Stimulated activated CD4-positive, alpha-beta T cell treated with anti-CD3 and anti-CD28 coated beads, TNF-alpha, amount 100 ng/mL, for 4 hours (primary cell): ENCODE measurements around the gene SH3D19.
"Not testable (repeated sequence)": the region's sequence is repeated elsewhere in the genome, so short reads cannot be mapped to it uniquely, and the experiment has no call there.

ENCODE experiments used
- DNase-seq, 3 experiments: peaks; one replicate each; pipeline ENCODE4 v3.0.0-alpha.2; 2020; ENCODE audit warnings: low read depth in 3 of 3

The SH3D19 gene

DNA sequence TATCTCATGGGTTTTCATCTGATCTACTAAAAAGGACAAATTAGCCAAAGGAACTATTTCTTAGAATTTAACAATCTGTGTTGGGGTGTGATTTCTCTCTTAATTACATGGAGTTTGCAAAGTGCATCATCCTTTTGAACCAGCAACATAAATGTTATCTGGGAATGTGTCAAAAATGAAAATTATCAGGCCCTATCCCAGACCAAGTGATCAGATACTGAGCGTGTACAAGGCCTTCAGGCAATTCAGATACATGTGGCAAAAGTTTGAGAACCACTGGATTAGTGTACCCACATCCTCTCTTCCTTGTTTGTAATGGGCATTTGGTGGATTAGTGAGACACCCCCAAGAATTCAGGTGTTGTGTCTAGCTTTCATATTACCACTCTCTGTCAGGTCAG is 3.8 kb downstream of the SH3D19 start:
- no peak for DNase-seq

DNA sequence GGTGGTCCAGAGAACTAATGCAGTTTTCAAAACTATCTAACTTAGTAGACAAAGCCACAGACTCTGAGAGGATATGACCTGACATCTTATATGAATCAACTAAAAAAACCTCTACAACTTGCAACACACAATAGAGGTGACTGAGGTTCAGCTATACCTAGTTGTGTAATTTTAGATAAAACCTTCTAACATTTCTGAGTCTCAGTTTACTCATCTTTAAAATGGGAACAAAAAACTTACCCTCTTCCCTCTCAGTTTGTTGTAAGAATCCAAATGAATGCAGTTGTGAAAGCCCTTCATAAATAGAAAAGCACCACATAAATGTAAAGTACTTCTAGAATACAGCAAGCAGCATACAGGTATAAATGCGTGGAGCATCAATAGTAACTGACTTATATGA is 5.9 kb downstream of the SH3D19 start:
- no peak for DNase-seq

DNA sequence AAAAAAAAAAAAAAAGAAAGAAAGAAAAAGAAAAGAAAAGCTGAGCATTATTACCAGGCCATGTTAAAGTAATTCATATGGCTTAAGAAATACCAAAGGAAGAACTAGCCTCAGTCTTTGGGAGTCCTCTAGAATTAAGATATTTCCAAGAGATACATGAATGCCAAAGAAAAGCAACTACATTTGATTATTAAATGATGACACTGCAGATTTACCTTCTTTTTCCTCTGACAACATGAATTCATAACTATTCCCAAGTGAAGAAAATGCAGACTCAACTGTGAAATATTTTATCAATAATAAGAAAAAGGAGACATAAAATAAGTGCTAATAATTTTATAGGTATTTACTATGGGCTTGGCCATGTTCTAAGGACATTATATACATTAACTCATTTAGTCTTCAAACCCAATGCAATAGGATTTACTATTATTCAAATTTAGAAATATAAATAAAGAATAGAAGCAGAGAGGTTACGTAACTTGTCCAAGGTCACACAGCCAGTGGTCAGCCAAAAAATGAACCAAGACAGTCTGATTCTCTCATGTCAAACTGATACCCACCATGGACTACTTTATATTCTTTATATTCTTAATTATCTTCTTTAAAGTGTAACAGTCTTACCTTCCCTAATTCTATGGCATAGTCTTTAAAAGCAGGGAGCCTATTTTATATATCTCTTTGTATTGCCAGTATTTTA is 6.9 kb downstream of the SH3D19 start:
- no peak for DNase-seq

DNA sequence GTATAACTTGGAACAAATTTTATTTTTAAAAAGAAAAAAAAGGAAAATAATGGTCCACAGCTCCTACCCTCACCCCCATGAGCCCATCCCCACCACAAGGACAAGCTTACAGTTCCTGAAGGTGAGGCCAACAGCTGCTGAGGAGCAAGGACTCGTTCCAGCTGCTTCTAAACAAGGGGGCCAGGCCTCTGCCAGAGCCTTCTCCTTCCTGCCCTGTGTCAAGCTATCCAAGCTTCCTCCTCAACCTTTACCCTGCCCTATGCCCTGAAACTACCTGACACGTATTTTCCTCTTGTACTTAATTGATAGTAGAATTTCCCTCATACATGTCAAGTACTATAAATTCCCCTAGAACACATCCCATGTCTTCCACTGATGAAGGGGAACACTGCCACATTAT is 8.8 kb downstream of the SH3D19 start:
- no peak for DNase-seq

DNA sequence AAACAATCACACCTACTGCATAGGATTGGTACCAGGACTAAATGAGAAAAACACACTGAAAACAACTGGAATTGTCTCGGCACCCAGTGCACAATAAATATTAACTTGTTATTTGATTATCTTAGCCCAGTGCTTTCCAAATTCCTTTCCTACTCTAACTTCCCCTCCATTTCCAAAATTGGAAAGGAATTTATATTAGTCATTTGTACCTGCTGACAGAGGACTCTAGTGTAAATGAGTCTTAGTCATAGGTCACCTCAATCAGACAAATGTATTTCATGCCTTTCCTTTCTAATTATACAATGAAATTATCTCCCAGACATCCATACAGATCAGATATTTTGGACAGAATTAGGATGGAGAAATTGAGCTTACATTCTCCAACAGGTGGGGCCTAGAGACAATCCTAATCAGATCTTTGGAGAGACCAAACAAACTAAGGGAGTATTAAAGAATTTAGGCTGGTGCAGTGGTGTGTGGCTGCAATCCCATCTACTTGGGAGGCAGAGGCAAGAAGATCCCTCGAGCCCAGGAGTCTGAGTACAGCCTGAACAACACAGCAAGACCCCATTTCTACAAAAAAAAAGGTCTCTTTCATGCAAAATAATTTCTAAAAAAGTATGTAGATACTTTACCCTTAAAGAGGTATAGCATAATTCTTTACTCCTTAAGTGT is 10.1 kb downstream of the SH3D19 start:
- DNase-seq: no peak

DNA sequence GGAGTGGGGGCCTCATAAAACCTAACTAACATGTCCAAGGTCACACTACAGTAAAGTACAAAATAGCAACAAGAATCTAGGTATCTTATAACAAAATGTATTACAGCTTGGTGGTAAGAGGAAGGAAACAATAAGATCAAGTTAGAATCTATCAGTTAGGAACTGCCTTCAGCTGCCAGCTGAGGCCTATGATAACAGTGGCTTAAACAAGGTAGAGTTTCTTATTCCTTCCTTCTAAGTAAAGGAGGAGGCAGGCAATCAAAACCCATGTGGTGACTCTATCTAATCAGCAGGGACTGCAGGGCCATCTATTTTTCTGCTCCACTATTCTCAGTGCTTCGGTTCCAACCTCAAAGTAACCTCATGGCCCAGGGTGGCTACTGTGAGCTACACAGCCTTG is 10.9 kb downstream of the SH3D19 start:
- no peak for DNase-seq

DNA sequence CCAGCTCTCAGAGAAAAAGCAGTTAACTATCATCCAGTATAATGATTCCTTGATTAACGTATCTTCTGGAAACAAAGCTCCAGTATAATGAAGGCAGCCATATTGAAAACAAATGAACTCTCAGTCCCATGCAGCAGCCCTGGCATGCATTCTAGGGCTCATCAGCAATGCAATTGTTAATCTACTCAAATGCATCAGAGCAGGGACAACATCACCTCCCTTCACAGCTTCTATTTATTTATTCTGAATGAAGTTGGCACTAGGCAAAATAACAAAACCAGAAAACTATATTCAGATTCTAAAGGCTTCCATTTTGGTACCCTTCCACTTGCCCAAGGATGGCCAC is 11.4 kb downstream of the SH3D19 start:
- no peak for DNase-seq

DNA sequence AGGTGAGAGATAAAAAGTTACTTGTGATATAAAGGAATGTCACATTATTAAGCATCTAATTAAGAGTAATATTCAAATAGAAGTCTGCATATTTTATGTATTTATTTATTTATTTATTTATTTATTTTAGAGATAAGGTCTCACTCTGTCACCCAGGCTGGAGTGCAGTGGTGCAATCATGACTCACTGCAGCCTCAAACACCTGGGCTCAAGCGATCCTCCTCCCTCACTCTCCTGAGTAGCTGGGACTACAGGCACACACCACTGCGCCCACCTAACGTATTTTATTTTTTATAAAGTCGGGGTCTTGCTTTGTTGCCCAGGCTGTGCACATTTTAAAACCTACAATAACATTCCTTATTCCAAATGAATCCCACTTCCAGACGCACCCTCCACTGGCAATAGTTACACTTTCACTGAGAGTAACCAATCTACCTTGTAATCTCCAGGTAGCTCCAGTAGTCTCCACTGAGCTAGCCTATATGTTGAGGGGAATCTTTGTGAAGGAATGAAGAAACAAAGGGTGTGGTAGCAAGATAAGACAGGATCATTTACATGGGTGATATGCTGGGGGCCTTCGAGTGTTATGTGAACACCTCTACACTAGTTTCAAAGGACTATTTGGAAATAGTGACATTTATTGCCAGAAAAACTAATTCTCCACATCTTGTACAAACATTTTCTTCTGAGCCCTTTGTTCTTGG is 11.9 kb downstream of the SH3D19 start:
- DNase-seq: no peak

DNA sequence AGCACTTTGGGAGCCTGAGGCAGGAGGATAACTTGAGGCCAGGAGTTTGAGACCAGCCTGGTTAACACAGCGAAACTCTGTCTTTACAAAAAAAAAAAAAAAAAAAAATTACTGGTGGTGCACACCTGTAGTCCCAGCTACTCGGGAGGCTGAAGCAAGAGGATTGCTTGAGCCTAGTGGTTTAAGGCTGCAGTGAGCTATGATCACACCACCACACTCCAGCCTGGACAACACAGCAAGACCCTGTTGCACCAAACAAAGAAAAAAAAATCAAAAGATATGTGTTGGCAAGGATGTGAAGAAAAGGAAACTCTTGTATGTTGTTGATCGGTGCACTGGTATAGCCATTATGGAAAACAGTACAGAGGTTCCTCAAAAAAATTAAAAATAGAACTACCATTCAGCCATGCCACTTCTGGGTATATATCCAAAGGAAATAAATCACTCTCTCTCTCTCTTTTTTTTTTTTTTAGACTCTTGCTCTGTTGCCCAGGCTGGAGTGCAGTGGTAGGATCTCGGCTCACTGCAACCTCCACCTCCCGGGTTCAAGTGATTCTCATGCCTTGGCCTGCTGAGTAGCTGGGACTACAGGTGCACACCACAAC is 15.2 kb downstream of the SH3D19 start:
- DNase-seq: no peak

DNA sequence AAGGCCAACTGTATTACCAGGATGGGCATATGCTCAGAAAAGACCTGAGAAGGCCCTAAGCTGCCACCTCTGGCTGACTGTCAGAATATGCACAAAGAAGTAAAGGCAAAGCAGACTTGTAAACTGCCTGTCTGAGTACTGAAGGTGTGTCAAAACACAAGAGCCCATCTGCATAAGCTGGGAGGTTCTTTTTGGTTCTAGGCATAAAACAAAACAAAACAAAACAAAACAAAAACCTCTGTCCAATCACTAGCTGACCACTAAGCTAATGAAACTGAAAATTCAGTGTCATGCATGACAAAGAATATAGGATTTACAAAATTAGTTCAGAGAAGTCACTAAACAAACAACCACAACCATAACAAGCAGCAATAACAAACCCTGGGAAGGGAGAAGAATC is 20.6 kb downstream of the SH3D19 start:
- no peak for DNase-seq

DNA sequence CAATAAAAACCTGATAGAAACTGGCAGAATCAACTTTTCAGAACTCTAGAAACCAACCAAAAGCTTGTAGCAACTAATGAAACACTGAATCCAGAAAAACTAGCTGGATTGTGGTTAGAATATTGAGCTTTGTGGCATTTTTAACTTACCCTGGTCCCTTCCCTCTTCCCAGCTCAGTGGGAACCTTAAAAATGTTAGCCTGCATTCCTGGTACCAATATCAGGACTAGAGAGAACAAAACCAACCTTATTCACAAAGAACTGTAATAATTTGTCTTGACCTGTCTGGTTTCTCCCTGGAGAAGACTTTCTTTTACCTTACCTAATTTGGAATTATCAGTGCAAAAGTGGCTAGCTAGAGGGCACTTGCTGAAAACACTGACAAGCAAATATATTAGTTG is 21.2 kb downstream of the SH3D19 start:
- no peak for DNase-seq

DNA sequence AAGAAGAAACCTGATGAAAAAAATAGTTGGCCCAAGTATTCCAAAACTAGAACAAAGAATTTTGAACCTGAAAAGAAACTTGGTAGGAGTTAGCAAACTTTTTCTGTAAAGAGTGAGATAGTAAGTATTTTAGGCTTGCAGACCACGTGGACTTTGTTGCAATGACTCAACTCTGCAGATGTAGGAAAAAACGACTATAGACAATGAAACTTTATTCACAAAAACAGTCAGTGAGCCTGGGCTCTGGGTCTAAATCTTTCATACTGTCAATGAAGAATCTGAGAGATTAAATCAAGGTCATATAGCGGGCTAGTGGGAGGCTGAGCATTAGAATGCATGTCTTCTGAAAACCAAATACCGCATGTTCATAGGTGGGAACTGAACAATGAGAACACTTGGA is 23.0 kb downstream of the SH3D19 start:
- no peak for DNase-seq

DNA sequence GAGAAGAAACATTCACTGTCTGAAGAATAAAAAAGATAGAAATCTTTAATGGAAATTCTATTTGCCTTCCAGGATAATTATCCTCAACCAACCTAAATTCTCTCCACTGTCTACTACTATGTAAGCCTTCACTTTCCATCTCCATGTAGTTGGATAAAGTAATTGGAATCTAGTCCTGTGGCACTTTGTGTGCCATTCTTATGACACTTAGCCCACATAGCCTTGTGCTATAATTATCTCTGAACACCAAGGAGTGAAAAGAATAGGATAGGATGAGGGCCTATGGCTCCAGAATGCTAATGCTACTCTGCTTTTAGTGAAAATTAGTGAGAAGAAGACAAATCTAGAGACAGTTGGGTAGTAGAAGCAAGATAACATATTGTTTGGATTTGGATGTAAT is 28.2 kb downstream of the SH3D19 start:
- DNase-seq: no peak

DNA sequence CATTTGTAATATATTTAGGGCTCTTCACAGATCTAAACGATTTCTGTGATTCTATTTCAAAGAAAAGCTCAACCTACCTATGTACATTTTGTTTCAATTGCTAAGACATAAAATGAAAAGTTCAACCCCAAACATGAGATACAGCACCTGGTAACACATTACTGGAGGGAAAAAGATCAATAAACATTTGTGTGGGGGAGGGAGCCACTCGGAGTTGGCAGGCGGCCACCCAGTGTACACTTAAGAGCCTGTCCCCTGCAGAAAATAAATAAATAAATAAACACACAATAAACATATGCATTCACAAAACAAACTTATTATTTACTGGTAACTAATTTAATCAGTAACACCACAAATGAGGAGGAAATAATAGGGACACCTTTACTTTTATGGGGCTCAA is 29.2 kb downstream of the SH3D19 start:
- no peak for DNase-seq

DNA sequence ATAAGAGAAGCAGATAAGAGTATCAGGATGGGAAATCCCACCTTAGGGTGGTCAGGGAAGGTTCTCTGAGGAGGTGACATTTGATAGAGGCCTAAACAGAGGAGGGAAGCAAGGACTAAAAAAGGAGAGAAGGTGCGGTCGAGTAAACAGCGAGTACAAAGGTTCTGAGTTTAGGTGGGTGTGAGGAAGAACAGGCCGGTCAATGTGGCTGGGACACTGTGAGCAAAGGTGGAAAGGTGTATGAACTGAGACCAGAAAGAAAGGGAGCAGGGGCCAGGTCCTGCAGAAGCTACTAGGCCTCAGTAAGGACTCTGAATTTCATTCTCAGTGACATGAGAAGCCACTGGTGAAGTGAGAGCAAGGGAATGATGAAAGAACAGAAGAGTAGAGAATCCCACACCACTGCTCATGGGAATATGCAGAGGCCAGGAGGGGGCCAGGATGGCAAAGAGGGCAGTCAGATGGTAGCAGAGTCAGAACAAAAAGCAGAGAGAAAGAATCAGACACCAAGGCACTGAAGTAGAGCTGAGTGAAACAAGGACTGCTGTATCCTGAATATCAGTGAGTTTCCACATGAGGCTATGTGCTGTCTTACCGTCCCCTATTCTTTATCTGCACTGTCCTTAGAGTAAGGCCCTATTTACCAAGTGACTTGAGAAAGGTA is 30.4 kb downstream of the SH3D19 start:
- no peak for DNase-seq

DNA sequence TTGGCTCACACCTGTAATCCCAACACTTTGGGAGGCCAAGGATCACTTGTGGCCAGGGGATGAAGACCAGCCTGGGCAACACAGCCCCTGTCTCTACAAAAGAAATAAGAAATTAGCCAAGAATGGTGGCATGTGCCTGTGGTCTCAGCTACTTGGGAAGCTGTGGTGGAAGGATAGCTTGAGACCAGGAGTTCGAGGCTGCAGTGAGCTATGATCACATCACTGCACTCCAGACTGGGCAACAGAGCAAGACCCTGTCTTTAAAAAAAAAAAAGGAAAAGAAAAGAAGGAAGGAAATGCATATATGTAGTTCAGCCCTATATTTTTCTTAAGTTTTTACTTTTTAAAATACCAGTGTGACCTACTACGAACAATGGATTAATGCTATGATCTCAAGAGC is 33.4 kb downstream of the SH3D19 start:
- no peak for DNase-seq

DNA sequence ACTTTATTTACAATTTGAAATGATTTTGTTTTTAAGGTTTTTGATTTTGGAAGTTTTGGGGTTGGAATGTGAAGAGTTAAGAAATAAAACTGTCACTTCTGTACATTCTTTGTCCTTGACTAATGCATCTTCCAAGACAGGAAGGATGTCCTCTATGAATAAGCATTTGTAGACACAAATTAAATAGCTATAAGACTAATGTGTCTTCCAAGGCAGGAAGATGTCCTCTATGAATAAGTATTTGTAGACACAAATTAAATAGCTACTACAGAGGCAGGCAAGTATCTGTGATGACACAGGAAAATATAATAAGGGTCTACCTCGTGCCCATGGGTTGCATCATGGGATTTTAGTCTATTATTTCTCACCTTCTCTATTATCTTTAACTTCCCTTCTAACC is 33.9 kb downstream of the SH3D19 start:
- DNase-seq: no peak

DNA sequence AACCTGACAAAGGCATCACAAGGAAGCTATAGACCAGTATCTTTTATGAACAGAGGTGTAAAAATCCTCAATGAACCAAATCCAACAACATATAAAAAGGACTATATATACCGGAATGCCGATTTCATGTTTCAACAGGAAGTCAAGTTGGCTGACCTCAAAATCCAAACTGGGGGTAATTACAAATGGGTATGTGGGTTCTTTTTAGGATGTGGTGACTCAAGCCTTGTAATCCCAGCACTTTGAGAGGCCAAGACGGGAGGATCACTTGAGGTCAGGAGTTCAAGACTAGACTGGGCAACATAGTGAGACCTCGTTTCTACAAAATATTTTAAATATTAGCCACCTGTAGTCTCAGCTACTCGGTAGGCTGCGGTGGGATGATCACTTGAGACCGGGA is 38.0 kb downstream of the SH3D19 start:
- no peak for DNase-seq

DNA sequence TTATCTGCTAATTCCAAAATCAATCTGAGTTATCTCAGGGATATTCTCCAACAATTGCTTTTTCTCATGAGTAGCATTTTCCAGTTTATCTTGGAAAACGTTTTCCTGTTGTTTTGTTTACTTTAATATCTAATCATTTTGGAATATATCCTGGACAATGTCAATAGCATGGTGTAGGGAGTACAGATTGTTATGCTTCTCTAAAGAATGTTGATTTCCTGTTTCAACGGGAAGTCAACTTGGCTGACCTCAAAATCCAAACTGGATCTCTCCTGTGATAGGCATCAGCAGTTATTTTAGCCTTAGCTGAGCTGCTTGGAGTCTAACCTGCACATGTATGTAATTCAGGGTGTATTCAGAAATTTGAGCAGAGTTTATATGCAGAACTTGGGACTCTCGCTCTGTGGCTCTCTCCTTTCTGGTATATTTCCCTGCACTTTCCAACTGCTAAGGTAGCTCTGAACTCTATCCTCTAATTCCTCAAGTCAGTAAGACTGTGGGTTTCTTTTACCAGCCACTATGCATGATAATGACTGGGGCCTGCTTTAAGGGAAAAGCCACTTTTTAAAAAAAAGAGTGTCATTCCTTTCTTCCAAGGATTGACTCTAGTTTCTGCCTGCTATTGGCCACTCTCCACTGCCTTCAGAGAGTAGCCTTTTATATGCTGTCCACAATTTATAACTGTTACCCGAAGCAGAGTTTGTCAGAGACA is 40.7 kb downstream of the SH3D19 start:
- DNase-seq: no peak

DNA sequence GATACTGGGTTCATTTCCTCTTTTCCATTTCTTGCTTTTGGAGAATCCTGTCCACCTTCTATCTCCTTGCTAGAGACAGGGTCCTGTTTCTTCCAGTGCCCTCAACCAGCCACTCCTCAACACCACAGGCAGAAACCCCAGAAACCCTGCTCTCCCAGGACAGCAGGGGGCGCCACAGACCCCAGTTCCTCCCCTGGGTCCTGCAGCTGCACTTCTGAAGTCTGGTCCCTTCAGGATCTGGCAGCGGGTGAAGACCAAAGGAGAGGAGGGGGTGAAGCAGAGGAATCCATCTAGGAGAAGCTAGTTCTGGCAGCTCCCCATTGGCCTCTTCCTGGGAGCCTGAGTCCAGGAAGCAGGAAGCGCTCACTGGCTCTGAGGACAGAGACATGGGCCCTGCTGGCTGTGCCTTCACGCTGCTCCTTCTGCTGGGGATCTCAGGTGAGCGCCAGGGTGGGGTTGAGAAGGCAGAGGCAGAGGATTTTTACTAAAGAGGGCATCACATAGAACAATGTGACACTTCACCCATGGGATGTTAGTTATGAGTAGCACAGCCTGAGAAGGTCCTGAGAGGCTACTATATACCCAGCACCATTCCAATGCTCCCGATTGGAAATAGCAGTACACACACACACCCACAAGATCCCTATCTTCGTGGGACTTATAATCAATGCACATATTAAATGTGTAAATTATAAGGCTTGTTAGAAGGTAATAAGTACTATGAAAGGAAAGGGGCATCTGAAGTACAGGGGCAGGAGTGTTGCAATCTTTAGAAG is 48.4 kb downstream of the SH3D19 start, which contains the start of gene PRSS48:
PRSS48 (plus strand) TSS at position 375 of the 776 bp plus-strand sequence; CDS start at position 387, 12 bp downstream.
- no peak for DNase-seq

DNA sequence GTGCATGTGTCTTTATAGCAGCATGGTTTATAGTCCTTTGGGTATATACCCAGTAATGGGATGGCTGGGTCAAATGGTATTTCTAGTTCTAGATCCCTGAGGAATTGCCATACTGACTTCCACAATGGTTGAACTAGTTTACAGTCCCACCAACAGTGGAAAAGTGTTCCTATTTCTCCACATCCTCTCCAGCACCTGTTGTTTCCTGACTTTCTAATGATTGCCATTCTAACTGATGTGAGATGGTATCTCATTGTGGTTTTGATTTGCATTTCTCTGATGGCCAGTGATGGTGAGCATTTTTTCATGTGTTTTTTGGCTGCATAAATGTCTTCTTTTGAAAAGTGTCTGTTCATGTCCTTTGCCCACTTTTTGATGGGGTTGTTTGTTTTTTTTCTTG is 56.5 kb downstream of the SH3D19 start:
- DNase-seq: not testable (repeated sequence)
